HG03108 (cell line): ENCODE data around the gene RAB20.
"Not testable (repeated sequence)": the region's sequence is repeated elsewhere in the genome, so short reads cannot be mapped to it uniquely, and the experiment has no call there.

Experiments
- ATAC-seq: cut with Tn5 transposase; IDR thresholded peaks from one replicate; pipeline ENCODE4 v1.9.1; 2021; ENCODE audit warnings: moderate library complexity; ENCODE audit not compliant: unreplicated experiment

The RAB20 gene

GRCh38 chr13:110495376-110495775 is 66.1 kb downstream of the RAB20 start:
- no peak for ATAC-seq

- no peak for ATAC-seq
These were observed 67.9 kb downstream of the RAB20 start for GRCh38 chr13:110493613-110494012.

GRCh38 chr13:110492679-110493593 is 68.6 kb downstream of the RAB20 start:
- ATAC-seq: no peak

GRCh38 chr13:110491869-110492678 is 69.4 kb downstream of the RAB20 start:
- no peak for ATAC-seq

- ATAC-seq: no peak
These were observed 71.3 kb downstream of the RAB20 start for GRCh38 chr13:110490009-110490770.

- not testable (repeated sequence) for ATAC-seq
These were observed 74.6 kb downstream of the RAB20 start for GRCh38 chr13:110486880-110487279.

- no peak for ATAC-seq
These were observed 75.3 kb downstream of the RAB20 start for GRCh38 chr13:110486061-110486715.

- ATAC-seq: no peak
These were observed 75.9 kb downstream of the RAB20 start for GRCh38 chr13:110485604-110486003.

GRCh38 chr13:110484290-110485048 is 77.1 kb downstream of the RAB20 start:
- no peak for ATAC-seq

GRCh38 chr13:110483386-110483968 is 78.0 kb downstream of the RAB20 start:
- no peak for ATAC-seq

GRCh38 chr13:110480161-110480560 is 81.4 kb downstream of the RAB20 start:
- ATAC-seq: no peak

- ATAC-seq: no peak
These were observed 81.9 kb downstream of the RAB20 start for GRCh38 chr13:110479648-110480047.

GRCh38 chr13:110479215-110479545 is 82.3 kb downstream of the RAB20 start:
- ATAC-seq: no peak

GRCh38 chr13:110478405-110479214 is 82.9 kb downstream of the RAB20 start:
- ATAC-seq: no peak

- ATAC-seq: no peak
These were observed 83.7 kb downstream of the RAB20 start for GRCh38 chr13:110477706-110478245.

- ATAC-seq: no peak
These were observed 85.3 kb downstream of the RAB20 start for GRCh38 chr13:110476220-110476617.

GRCh38 chr13:110475550-110476219 is 85.8 kb downstream of the RAB20 start:
- ATAC-seq: no peak

GRCh38 chr13:110475117-110475516 is 86.4 kb downstream of the RAB20 start:
- ATAC-seq: no peak
